Measurements from ENCODE around the gene YPEL5. TPM values are rescaled to one million over a fixed set of nuclear protein-coding genes. Genes with fewer than 3 reads are reported as not detected.
A peak's percentile ranks its signal among the peaks of the same experiment; 100 is the strongest.

The YPEL5 gene
- total and polyA plus RNA-seq, 10 of the 15 experiments (the other 5 are each of a cell fraction or from before 2014, with no cell fraction given): 18.8 to 47.3 (median 21.7) TPM

GRCh38 chr2:30146337-30147195 lies at the start of gene YPEL5 (continued):
- TF ChIP-seq, protein P1, sequence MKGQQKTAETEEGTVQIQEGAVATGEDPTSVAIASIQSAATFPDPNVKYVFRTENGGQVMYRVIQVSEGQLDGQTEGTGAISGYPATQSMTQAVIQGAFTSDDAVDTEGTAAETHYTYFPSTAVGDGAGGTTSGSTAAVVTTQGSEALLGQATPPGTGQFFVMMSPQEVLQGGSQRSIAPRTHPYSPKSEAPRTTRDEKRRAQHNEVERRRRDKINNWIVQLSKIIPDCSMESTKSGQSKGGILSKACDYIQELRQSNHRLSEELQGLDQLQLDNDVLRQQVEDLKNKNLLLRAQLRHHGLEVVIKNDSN (IDR thresholded peaks at IDR 0.05; ENCODE audit: borderline replicate concordance, extremely low read length, insufficient read depth, low read depth, low read length): peak; percentile 34
- TF ChIP-seq MTA2 (IDR thresholded peaks at IDR 0.05; ENCODE audit: low read depth) (peak; percentile 53; the same call in 1 of the 2 replicates), FOS (IDR thresholded peaks at IDR 0.05; ENCODE audit: borderline replicate concordance, extremely low read depth, insufficient read length) (peak; percentile 35), YBX1 (IDR thresholded peaks at IDR 0.05) (no peak), ETV6 (conservative IDR thresholded peaks at IDR 0.05 in 1 of 2, IDR thresholded peaks at IDR 0.05 in 1 of 2; ENCODE audit: borderline replicate concordance in 1 of 2, low read depth in 1 of 2) (no peak), FOXK2 (IDR thresholded peaks at IDR 0.05) (peak; percentile 86), IRF3 (IDR thresholded peaks at IDR 0.05) (no peak), CREB1 (IDR thresholded peaks at IDR 0.05; ENCODE audit: low read depth) (peak; percentile 96), SMARCA5 (IDR thresholded peaks at IDR 0.05) (no peak; the same call in 1 of the 2 replicates), TCF3 (IDR thresholded peaks at IDR 0.05; ENCODE audit: borderline replicate concordance, insufficient read depth, low read depth, low read length) (peak; percentile 54; the same call in 1 of the 2 replicates), BACH1 (IDR thresholded peaks at IDR 0.05; ENCODE audit: borderline replicate concordance) (peak; percentile 24; the same call in 1 of the 2 replicates), MEF2A (IDR thresholded peaks at IDR 0.05; ENCODE audit: insufficient read depth, low read depth, low read length) (no peak), SIX5 (IDR thresholded peaks at IDR 0.05; ENCODE audit: low read depth, low read length, severe bottlenecking) (no peak), RUNX3 (IDR thresholded peaks at IDR 0.05; ENCODE audit: low read length) (peak; percentile 71), IKZF1 (conservative IDR thresholded peaks at IDR 0.05) (peak; percentile 30; the same call in 1 of the 2 replicates), EGR1 (IDR thresholded peaks at IDR 0.05; ENCODE audit: borderline replicate concordance in 1 of 2, low read depth in 2 of 2, low read length in 2 of 2) (0 out of 3 replicates have a peak, but pooled peaks of 1 of the 2 experiments have one; percentile 4), NFIC (IDR thresholded peaks at IDR 0.05; ENCODE audit: low read depth, low read length) (no peak), ZNF274 (IDR thresholded peaks at IDR 0.05; ENCODE audit: insufficient read depth, insufficient read length) (no peak), TARDBP (IDR thresholded peaks at IDR 0.05; ENCODE audit: borderline replicate concordance) (0 out of 2 replicates have a peak, but pooled peaks have one; percentile 32), TBL1XR1 (IDR thresholded peaks at IDR 0.05; ENCODE audit: low read depth, low read length) (peak; percentile 50; the same call in 1 of the 2 replicates), GATAD2B (conservative IDR thresholded peaks at IDR 0.05; ENCODE audit: low read depth) (no peak), PAX5 (IDR thresholded peaks at IDR 0.05; ENCODE audit: borderline replicate concordance, low read depth, low read length) (peak; percentile 43; the same call in 1 of the 2 replicates), RAD51 (IDR thresholded peaks at IDR 0.05) (peak; percentile 76), SMAD1 (IDR thresholded peaks at IDR 0.05; ENCODE audit: low read depth, partially characterized antibody) (no peak)
- TF ChIP-seq, protein P2, sequence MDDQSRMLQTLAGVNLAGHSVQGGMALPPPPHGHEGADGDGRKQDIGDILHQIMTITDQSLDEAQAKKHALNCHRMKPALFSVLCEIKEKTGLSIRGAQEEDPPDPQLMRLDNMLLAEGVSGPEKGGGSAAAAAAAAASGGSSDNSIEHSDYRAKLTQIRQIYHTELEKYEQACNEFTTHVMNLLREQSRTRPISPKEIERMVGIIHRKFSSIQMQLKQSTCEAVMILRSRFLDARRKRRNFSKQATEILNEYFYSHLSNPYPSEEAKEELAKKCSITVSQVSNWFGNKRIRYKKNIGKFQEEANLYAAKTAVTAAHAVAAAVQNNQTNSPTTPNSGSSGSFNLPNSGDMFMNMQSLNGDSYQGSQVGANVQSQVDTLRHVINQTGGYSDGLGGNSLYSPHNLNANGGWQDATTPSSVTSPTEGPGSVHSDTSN (IDR thresholded peaks at IDR 0.05; ENCODE audit: insufficient replicate concordance, low read depth, low read length): peak; percentile 89
- TF ChIP-seq, protein P3, sequence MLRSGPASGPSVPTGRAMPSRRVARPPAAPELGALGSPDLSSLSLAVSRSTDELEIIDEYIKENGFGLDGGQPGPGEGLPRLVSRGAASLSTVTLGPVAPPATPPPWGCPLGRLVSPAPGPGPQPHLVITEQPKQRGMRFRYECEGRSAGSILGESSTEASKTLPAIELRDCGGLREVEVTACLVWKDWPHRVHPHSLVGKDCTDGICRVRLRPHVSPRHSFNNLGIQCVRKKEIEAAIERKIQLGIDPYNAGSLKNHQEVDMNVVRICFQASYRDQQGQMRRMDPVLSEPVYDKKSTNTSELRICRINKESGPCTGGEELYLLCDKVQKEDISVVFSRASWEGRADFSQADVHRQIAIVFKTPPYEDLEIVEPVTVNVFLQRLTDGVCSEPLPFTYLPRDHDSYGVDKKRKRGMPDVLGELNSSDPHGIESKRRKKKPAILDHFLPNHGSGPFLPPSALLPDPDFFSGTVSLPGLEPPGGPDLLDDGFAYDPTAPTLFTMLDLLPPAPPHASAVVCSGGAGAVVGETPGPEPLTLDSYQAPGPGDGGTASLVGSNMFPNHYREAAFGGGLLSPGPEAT (IDR thresholded peaks at IDR 0.05; ENCODE audit: low read depth): peak; percentile 91

Measured in GM12878 (cell line).